Loucy (cell line): ENCODE measurements around the gene TBX15.
"Not testable (repeated sequence)": the region's sequence is repeated elsewhere in the genome, so short reads cannot be mapped to it uniquely, and the experiment has no call there.

Experiments used
- H2AFZ ChIP-seq: fragments of 200-600 bp; sonication (generic); 2 replicates; pipeline ENCODE4 v1.6.0; 2016; ENCODE audit warnings: antibody characterized with exemption, mild to moderate bottlenecking, low read length, moderate library complexity
- H3F3A ChIP-seq: fragments of 200-600 bp; 2 replicates; pipeline ENCODE4 v1.6.0; 2016; ENCODE audit warnings: antibody characterized with exemption, low read depth, mild to moderate bottlenecking
- H3K27me3 ChIP-seq: fragments of 200-600 bp; sonication (generic); 2 replicates; pipeline ENCODE4 v1.6.1; 2014; ENCODE audit warnings: low read length, mild to moderate bottlenecking; ENCODE audit not compliant: insufficient read depth, poor library complexity, severe bottlenecking
- H3K36me3 ChIP-seq: fragments of 200-600 bp; sonication (generic); 2 replicates; pipeline ENCODE4 v1.6.1; 2016; ENCODE audit warnings: low read length; ENCODE audit not compliant: insufficient read depth
- H3K4me1 ChIP-seq: fragments of 200-600 bp; sonication (generic); 2 replicates; pipeline ENCODE4 v1.5.1; 2014; ENCODE audit warnings: low read length, mild to moderate bottlenecking; ENCODE audit not compliant: insufficient read depth, poor library complexity, severe bottlenecking
- H3K4me2 ChIP-seq: fragments of 200-600 bp; sonication (generic); 2 replicates; pipeline ENCODE4 v1.6.0; 2014; ENCODE audit warnings: antibody characterized with exemption, low read length, low read depth, mild to moderate bottlenecking; ENCODE audit not compliant: poor library complexity, severe bottlenecking
- H3K4me3 ChIP-seq: fragments of 200-600 bp; sonication (generic); 2 replicates; pipeline ENCODE4 v1.5.1; 2014; ENCODE audit warnings: low read length, mild to moderate bottlenecking, mixed read lengths; ENCODE audit not compliant: poor library complexity, severe bottlenecking
- H3K79me2 ChIP-seq: fragments of 200-600 bp; sonication (generic); 2 replicates; pipeline ENCODE4 v1.6.1; 2014; ENCODE audit warnings: low read length; ENCODE audit not compliant: insufficient read depth
- H3K9ac ChIP-seq: fragments of 200-600 bp; sonication (generic); 2 replicates; pipeline ENCODE4 v1.6.0; 2014; ENCODE audit warnings: mild to moderate bottlenecking, low read depth, low read length, moderate library complexity; ENCODE audit not compliant: poor library complexity, severe bottlenecking
- H3K9me2 ChIP-seq: fragments of 200-600 bp; sonication (generic); replicated peaks from 2 replicates; pipeline ENCODE4 v1.6.1; 2016; ENCODE audit warnings: low read depth, low read length, mixed read lengths
- H3K9me3 ChIP-seq: fragments of 200-600 bp; sonication (generic); 2 replicates; pipeline ENCODE4 v1.6.1; 2014; ENCODE audit warnings: mild to moderate bottlenecking, antibody characterized with exemption, low read length, low read depth; ENCODE audit not compliant: insufficient read depth
- H4K20me1 ChIP-seq: fragments of 200-600 bp; sonication (generic); 2 replicates; pipeline ENCODE4 v1.6.0; 2014; ENCODE audit warnings: antibody characterized with exemption, low read length, mild to moderate bottlenecking; ENCODE audit not compliant: insufficient read depth, poor library complexity, severe bottlenecking
- CTCF ChIP-seq: fragments of 200-600 bp; sonication (generic); conservative IDR thresholded peaks from 2 replicates; pipeline ENCODE4 v1.5.1; 2014; ENCODE audit warnings: mild to moderate bottlenecking, antibody characterized with exemption, low read length
- EZH2phosphoT487 ChIP-seq: fragments of 200-600 bp; IDR thresholded peaks from 2 replicates; pipeline ENCODE4 v1.6.1; 2018; ENCODE audit warnings: antibody characterized with exemption, mild to moderate bottlenecking, moderate library complexity, borderline replicate concordance

TBX15 gene

GRCh38 chr1:118958937-118959631 is 29.1 kb downstream of the TBX15 start:
- no peak overlapping the region for H3K4me2 ChIP-seq
- TF ChIP-seq EZH2phosphoT487 (no peak), CTCF (no peak)
- no peaks in the 10 kb centered on the region for H3K9me3 ChIP-seq
- no peak overlapping the region for H3K9ac ChIP-seq
- no peaks in the 10 kb centered on the region for H4K20me1 ChIP-seq
- H3K27me3 ChIP-seq = no peaks in the 10 kb centered on the region
- H3K4me1 ChIP-seq = no peaks in the 10 kb centered on the region
- no peaks in the 10 kb centered on the region for H3K79me2 ChIP-seq
- no peaks in the 10 kb centered on the region for H3K36me3 ChIP-seq
- H3F3A ChIP-seq = no peaks in the 10 kb centered on the region
- no peak overlapping the region for H2AFZ ChIP-seq
- no peaks in the 10 kb centered on the region for H3K9me2 ChIP-seq
- H3K4me3 ChIP-seq = no peak overlapping the region

- no peak overlapping the region for H3K4me2 ChIP-seq
- H3K36me3 ChIP-seq = no peaks in the 10 kb centered on the region
- TF ChIP-seq EZH2phosphoT487 (no peak), CTCF (no peak)
- H3K4me1 ChIP-seq = no peaks in the 10 kb centered on the region
- H3K9me2 ChIP-seq = no peaks in the 10 kb centered on the region
- H3K4me3 ChIP-seq = no peak overlapping the region
- no peaks in the 10 kb centered on the region for H3K9me3 ChIP-seq
- H3K9ac ChIP-seq = no peak overlapping the region
- no peak overlapping the region for H2AFZ ChIP-seq
- no peaks in the 10 kb centered on the region for H3K27me3 ChIP-seq
- H4K20me1 ChIP-seq = no peaks in the 10 kb centered on the region
- no peaks in the 10 kb centered on the region for H3F3A ChIP-seq
- no peaks in the 10 kb centered on the region for H3K79me2 ChIP-seq
These were observed 30.0 kb downstream of the TBX15 start for GRCh38 chr1:118958140-118958539.

GRCh38 chr1:118957579-118957978 is 30.6 kb downstream of the TBX15 start:
- H3F3A ChIP-seq, H3K4me2 ChIP-seq, H3K4me3 ChIP-seq, H2AFZ ChIP-seq, H4K20me1 ChIP-seq, H3K9ac ChIP-seq, H3K9me2 ChIP-seq, H3K9me3 ChIP-seq, H3K27me3 ChIP-seq, H3K36me3 ChIP-seq, H3K4me1 ChIP-seq, H3K79me2 ChIP-seq: not testable (repeated sequence)

- TF ChIP-seq CTCF (no peak), EZH2phosphoT487 (no peak)
These were observed 33.7 kb downstream of the TBX15 start for GRCh38 chr1:118954301-118954905.

More at GRCh38 chr1:118954301-118954905, 33.7 kb downstream of the TBX15 start:
- Histone ChIP-seq H3F3A (no peaks in the 10 kb centered on the region), H3K9me2 (no peaks in the 10 kb centered on the region), H3K4me1 (no peaks in the 10 kb centered on the region), H3K9me3 (no peaks in the 10 kb centered on the region), H2AFZ (no peak overlapping the region), H3K4me3 (no peak overlapping the region), H3K27me3 (no peaks in the 10 kb centered on the region), H3K36me3 (no peaks in the 10 kb centered on the region), H4K20me1 (no peaks in the 10 kb centered on the region), H3K79me2 (no peaks in the 10 kb centered on the region), H3K4me2 (no peak overlapping the region), H3K9ac (no peak overlapping the region)
